ENCODE measurements around the gene PPIF. TPM values are rescaled to one million over a fixed set of nuclear protein-coding genes. Genes with fewer than 3 reads are reported as not detected.

PPIF gene
- total and polyA plus RNA-seq, 2 donors (not counting 3 experiments of a cell fraction or from before 2014, with no cell fraction given) = 50.7 to 51.2 TPM

GRCh38 chr10:79303631-79304478 lies 43.4 kb upstream of the PPIF start:
- H3K9me1 ChIP-seq (replicated peaks; ENCODE audit: control insufficient read depth, extremely low read depth, insufficient read depth, low read length) = no peaks in the 10 kb centered on the region
- H3K4me3 ChIP-seq (replicated peaks in 1 of 3; ENCODE audit: insufficient read depth in 1 of 3, low read depth in 1 of 3, low read length in 3 of 3) = no peak overlapping the region
- DNase-seq (ENCODE audit: low read depth, low spot score) (no peak), FAIRE-seq (no peak)
- intact Hi-C loops (cut with micrococcal nuclease) = no loop called here
- H3K4me2 ChIP-seq (ENCODE audit: insufficient read depth, low read length) = no peak overlapping the region
- no peaks in the 10 kb centered on the region for H4K20me1 ChIP-seq (replicated peaks; ENCODE audit: control insufficient read depth, extremely low read depth, insufficient read depth, low read length)
- no peaks in the 10 kb centered on the region for H3K4me1 ChIP-seq (ENCODE audit: control insufficient read depth, extremely low read depth, insufficient read depth, low read length)
- CTCF ChIA-PET = no interaction called here
- H3K9me3 ChIP-seq (replicated peaks; ENCODE audit: control insufficient read depth, insufficient read depth, low read length) = no peaks in the 10 kb centered on the region
- BruUV-seq (replicated peaks) = no TSS peak
- no peaks in the 10 kb centered on the region for H3K79me2 ChIP-seq (ENCODE audit: control insufficient read depth, insufficient read depth, low read length)
- peaks cover 10 to 87% of the 10 kb centered on the region in 2 experiments for H3K36me3 ChIP-seq (ENCODE audit: control insufficient read depth in 2 of 2, extremely low read depth in 1 of 2, insufficient read depth in 2 of 2, low read length in 2 of 2)
- H3K27me3 ChIP-seq (ENCODE audit: control insufficient read depth in 2 of 2, insufficient read depth in 2 of 2, low read length in 2 of 2) = no peaks in the 10 kb centered on the region
- H3K27ac ChIP-seq (ENCODE audit: insufficient read depth, low read depth, low read length) = no peak overlapping the region
- dilution Hi-C loops (cut with MboI; ENCODE audit: extremely low pct_ligation_motif_present, low sequenced_read_pairs) = no loop called here
- H3K9ac ChIP-seq (replicated peaks; ENCODE audit: extremely low read depth, insufficient read depth, low read length) = no peak overlapping the region
- TF ChIP-seq GATA2 (IDR thresholded peaks at IDR 0.05; ENCODE audit: insufficient read depth, insufficient read length, low read depth, low read length) (no peak), CTCF (IDR thresholded peaks at IDR 0.05; ENCODE audit: extremely low read depth in 1 of 2, insufficient read depth in 1 of 2, low read depth in 1 of 2, low read length in 2 of 2) (no peak), JUN (IDR thresholded peaks at IDR 0.05; ENCODE audit: borderline replicate concordance, insufficient read depth, insufficient read length, low read depth) (no peak), POLR2A (IDR thresholded peaks at IDR 0.05; ENCODE audit: low read depth, low read length) (no peak), POLR2AphosphoS5 (IDR thresholded peaks at IDR 0.05; ENCODE audit: insufficient read depth, low read depth, low read length) (no peak), EZH2 (IDR thresholded peaks at IDR 0.05; ENCODE audit: borderline replicate concordance, low read depth, low read length, severe bottlenecking) (no peak), MYC (IDR thresholded peaks at IDR 0.05; ENCODE audit: low read depth, low read length) (no peak), FOS (IDR thresholded peaks at IDR 0.05; ENCODE audit: borderline replicate concordance, insufficient read depth, low read length) (no peak)
- TF ChIP-seq, protein P1, sequence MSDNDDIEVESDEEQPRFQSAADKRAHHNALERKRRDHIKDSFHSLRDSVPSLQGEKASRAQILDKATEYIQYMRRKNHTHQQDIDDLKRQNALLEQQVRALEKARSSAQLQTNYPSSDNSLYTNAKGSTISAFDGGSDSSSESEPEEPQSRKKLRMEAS (IDR thresholded peaks at IDR 0.05; ENCODE audit: insufficient read depth, insufficient read length) = no peak
- no peak overlapping the region for H2AFZ ChIP-seq (ENCODE audit: low read depth, low read length)
- POLR2A ChIA-PET = no interaction called here
